GM23338 (cell line): ENCODE results near the gene ZNF469. TPM values are rescaled to one million over a fixed set of nuclear protein-coding genes. Genes with fewer than 3 reads are reported as not detected.

Experiments
- ATAC-seq: fragments of 200-7000 bp; cut with Tn5 transposase; 3 replicates; pipeline ENCODE4 v1.9.1; 2020
- DNase-seq: peaks from one replicate; pipeline ENCODE4 v3.0.0-alpha.2; 2015; ENCODE audit warnings: low spot score
- H2AFZ ChIP-seq: fragments of 200-600 bp; sonication (generic); 2 replicates; pipeline ENCODE4 v1.8.0; 2016; ENCODE audit warnings: antibody characterized with exemption, mild to moderate bottlenecking, moderate library complexity
- H3F3A ChIP-seq: fragments of 200-600 bp; sonication (generic); replicated peaks from 2 replicates; pipeline ENCODE4 v1.8.0; 2017; ENCODE audit warnings: antibody characterized with exemption, mixed run types, low read depth
- H3K27ac ChIP-seq: fragments of 200-600 bp; sonication (generic); 2 replicates; pipeline ENCODE4 v1.6.1; 2016; ENCODE audit warnings: low read depth
- H3K27me3 ChIP-seq: fragments of 200-600 bp; sonication (generic); 2 replicates; pipeline ENCODE4 v1.8.0; 2016; ENCODE audit warnings: mild to moderate bottlenecking, mixed run types, moderate library complexity; ENCODE audit not compliant: insufficient read depth
- H3K36me3 ChIP-seq: fragments of 200-600 bp; sonication (generic); 2 replicates; pipeline ENCODE4 v1.8.0; 2016; ENCODE audit warnings: mild to moderate bottlenecking; ENCODE audit not compliant: insufficient read depth
- H3K4me1 ChIP-seq: fragments of 200-600 bp; sonication (generic); 2 replicates; pipeline ENCODE4 v1.8.0; 2016; ENCODE audit warnings: mild to moderate bottlenecking, moderate library complexity; ENCODE audit not compliant: insufficient read depth
- H3K4me2 ChIP-seq: fragments of 200-600 bp; sonication (generic); 2 replicates; pipeline ENCODE4 v1.7.1; 2017; ENCODE audit warnings: mixed run types
- H3K4me3 ChIP-seq: fragments of 200-600 bp; sonication (generic); 2 replicates; pipeline ENCODE4 v1.6.1; 2016; ENCODE audit warnings: mixed run types
- H3K79me2 ChIP-seq: fragments of 200-600 bp; sonication (generic); replicated peaks from 2 replicates; pipeline ENCODE4 v1.8.0; 2017; ENCODE audit warnings: mild to moderate bottlenecking; ENCODE audit not compliant: insufficient read depth
- H3K9me2 ChIP-seq: fragments of 200-600 bp; sonication (generic); 2 replicates; pipeline ENCODE4 v1.8.0; 2017; ENCODE audit not compliant: insufficient read depth
- H4K20me1 ChIP-seq: fragments of 200-600 bp; sonication (generic); replicated peaks from 2 replicates; pipeline ENCODE4 v1.8.0; 2017; ENCODE audit warnings: mild to moderate bottlenecking; ENCODE audit not compliant: insufficient read depth
- H3K27ac Mint-ChIP-seq: 2 replicates; pipeline ENCODE4 v1.8.0; 2020; ENCODE audit warnings: inconsistent platforms, mild to moderate bottlenecking, moderate library complexity, mixed read lengths
- H3K27me3 Mint-ChIP-seq: 3 replicates; pipeline ENCODE4 v1.8.0; 2022; ENCODE audit warnings: low read depth, mild to moderate bottlenecking, moderate library complexity, mixed read lengths, inconsistent platforms; ENCODE audit not compliant: insufficient read depth, poor library complexity
- H3K36me3 Mint-ChIP-seq: 3 replicates; pipeline ENCODE4 v1.8.0; 2021; ENCODE audit warnings: low read depth, mild to moderate bottlenecking, inconsistent platforms, moderate library complexity, mixed read lengths
- H3K4me1 Mint-ChIP-seq: 3 replicates; pipeline ENCODE4 v1.8.0; 2020; ENCODE audit warnings: mild to moderate bottlenecking, inconsistent platforms, mixed read lengths
- H3K4me3 Mint-ChIP-seq: 3 replicates; pipeline ENCODE4 v1.8.0; 2021; ENCODE audit warnings: moderate library complexity, mild to moderate bottlenecking, inconsistent platforms, mixed read lengths
- H3K9me3 Mint-ChIP-seq: 3 replicates; pipeline ENCODE4 v1.8.0; 2020; ENCODE audit warnings: moderate library complexity, mild to moderate bottlenecking, inconsistent platforms, mixed read lengths
- CREB1 ChIP-seq: fragments of 250-450 bp; sonication (Bioruptor Pico); IDR thresholded peaks from 2 replicates; pipeline ENCODE4 v1.5.0; 2020; ENCODE audit warnings: low read depth, mild to moderate bottlenecking, moderate library complexity
- CTCF ChIP-seq, 2 experiments: fragments of 200-600 bp in 1 of 2; sonication (generic) in 1 of 2; conservative IDR thresholded peaks; 2 replicates each; pipeline versions ENCODE4 v1.5.1 to v1.6.1; 2016 to 2017; ENCODE audit warnings: antibody characterized with exemption in 2 of 2, low read depth in 2 of 2, mild to moderate bottlenecking in 2 of 2, moderate library complexity in 1 of 2
- ETS1 ChIP-seq: IDR thresholded peaks from 2 replicates; pipeline ENCODE4 v1.6.1; 2016; ENCODE audit warnings: antibody characterized with exemption
- JUNB ChIP-seq: IDR thresholded peaks from one replicate; pipeline ENCODE4 v1.6.1; 2016; ENCODE audit warnings: antibody characterized with exemption; ENCODE audit not compliant: unreplicated experiment
- NANOG ChIP-seq: IDR thresholded peaks from 2 replicates; pipeline ENCODE4 v1.6.1; 2016; ENCODE audit warnings: antibody characterized with exemption, borderline replicate concordance
- POLR2AphosphoS5 ChIP-seq: IDR thresholded peaks from 2 replicates; pipeline ENCODE4 v1.6.1; 2016; ENCODE audit warnings: antibody characterized with exemption, low read depth
- REST ChIP-seq: IDR thresholded peaks from one replicate; pipeline ENCODE4 v1.6.1; 2018; ENCODE audit warnings: antibody characterized with exemption; ENCODE audit not compliant: unreplicated experiment
- ZNF114 ChIP-seq: fragments of 250-450 bp; sonication (Bioruptor Pico); IDR thresholded peaks from 2 replicates; pipeline ENCODE4 v1.5.0; 2020; ENCODE audit warnings: mild to moderate bottlenecking, moderate library complexity
- polyA plus RNA-seq: library from polyadenylated mRNA; unstranded; fragments of >200 nt; fragmentation: Nextera tagmentation; extraction: Ambion mirVana; gene quantifications from 2 replicates; pipeline ENCODE4 v1.2.1, GENCODE V29; 2016
- total RNA-seq: library from RNA; depleted of rRNA; stranded (reverse); fragments of >200 nt; shearing (Covaris generic); gene quantifications from 2 replicates; pipeline ENCODE4 v1.2.3, GENCODE V29; 2014

Gene ZNF469
- total and polyA plus RNA-seq, 2 experiments from 2014 or later: 0.23 to 1.9 TPM

- TF ChIP-seq ETS1 (no peak), CREB1 (no peak), JUNB (no peak), ZNF114 (no peak), CTCF (conservative IDR thresholded peaks at IDR 0.05; ENCODE audit: low read depth in 2 of 2) (no peak), REST (no peak), NANOG (no peak)
Measured at GRCh38 chr16:88347656-88348376, 34.9 kb upstream of the ZNF469 start (continued).

GRCh38 chr16:88348377-88349152 is 34.2 kb upstream of the ZNF469 start:
- Mint-ChIP-seq H3K27ac (no peak overlapping the region), H3K9me3 (peaks cover 6% of the 10 kb centered on the region), H3K27me3 (peaks cover 9% of the 10 kb centered on the region), H3K36me3 (peaks cover 3% of the 10 kb centered on the region; the same call in 1 of the 3 replicates), H3K4me3 (no peak overlapping the region), H3K4me1 (no peaks in the 10 kb centered on the region; the same call in 2 of the 3 replicates)
- Histone ChIP-seq H3F3A (no peaks in the 10 kb centered on the region), H3K4me2 (no peak overlapping the region), H2AFZ (no peak overlapping the region), H3K4me3 (no peak overlapping the region), H4K20me1 (no peaks in the 10 kb centered on the region), H3K4me1 (no peaks in the 10 kb centered on the region), H3K79me2 (no peaks in the 10 kb centered on the region), H3K36me3 (no peaks in the 10 kb centered on the region), H3K9me2 (no peaks in the 10 kb centered on the region), H3K27ac (no peak overlapping the region), H3K27me3 (no peaks in the 10 kb centered on the region)
- DNase-seq: no peak
- TF ChIP-seq POLR2AphosphoS5 (no peak), CTCF (conservative IDR thresholded peaks at IDR 0.05; ENCODE audit: low read depth in 2 of 2) (peak in 1 of 2 experiments; percentile 45; a peak in 2 of 4 replicates), CREB1 (no peak)
- peak; percentile 20; the same call in 1 of the 3 replicates for ATAC-seq
